Measurements from ENCODE around the gene ZBTB7A.

DNA sequence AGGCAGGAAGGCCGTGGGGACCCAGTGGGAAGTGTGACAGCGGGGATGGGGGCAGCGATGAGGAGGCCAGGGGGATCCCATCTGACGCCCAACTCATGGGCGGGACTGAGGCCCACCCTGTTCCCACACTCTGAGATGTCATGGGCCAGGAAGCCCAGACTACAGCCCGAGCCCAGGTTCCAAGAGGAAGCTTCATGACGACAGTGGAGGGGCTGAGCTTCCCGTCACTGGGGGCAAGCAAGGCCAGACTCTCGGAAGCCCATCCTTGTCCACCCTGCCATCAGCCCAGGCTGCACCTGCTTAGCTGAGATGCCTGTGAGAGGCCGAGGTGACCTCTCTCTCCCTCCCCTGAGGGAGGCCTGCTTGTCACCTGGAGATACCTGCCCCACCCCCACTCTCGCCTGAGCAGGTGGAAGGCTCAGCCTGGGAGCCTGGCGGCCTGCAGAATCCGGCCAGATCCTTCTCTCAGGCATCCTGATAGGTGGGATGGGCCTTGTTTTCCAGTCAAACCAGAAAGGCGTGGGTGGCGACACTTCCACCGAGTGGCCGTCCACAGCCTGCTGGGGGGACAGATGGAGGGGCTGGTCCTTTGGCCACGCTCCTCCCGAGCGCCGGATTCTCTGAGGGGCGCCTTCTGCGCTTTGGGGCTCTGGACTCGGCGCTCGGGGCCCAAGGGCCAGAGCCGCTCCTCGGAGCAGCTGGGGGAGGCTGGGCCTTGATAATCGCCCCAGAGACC lies 4.8 kb downstream of the ZBTB7A start:
- TF ChIP-seq, protein P1, sequence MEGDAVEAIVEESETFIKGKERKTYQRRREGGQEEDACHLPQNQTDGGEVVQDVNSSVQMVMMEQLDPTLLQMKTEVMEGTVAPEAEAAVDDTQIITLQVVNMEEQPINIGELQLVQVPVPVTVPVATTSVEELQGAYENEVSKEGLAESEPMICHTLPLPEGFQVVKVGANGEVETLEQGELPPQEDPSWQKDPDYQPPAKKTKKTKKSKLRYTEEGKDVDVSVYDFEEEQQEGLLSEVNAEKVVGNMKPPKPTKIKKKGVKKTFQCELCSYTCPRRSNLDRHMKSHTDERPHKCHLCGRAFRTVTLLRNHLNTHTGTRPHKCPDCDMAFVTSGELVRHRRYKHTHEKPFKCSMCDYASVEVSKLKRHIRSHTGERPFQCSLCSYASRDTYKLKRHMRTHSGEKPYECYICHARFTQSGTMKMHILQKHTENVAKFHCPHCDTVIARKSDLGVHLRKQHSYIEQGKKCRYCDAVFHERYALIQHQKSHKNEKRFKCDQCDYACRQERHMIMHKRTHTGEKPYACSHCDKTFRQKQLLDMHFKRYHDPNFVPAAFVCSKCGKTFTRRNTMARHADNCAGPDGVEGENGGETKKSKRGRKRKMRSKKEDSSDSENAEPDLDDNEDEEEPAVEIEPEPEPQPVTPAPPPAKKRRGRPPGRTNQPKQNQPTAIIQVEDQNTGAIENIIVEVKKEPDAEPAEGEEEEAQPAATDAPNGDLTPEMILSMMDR (conservative IDR thresholded peaks at IDR 0.05; ENCODE audit: low read length), result no peak
- TF ChIP-seq EZH2phosphoT487 (IDR thresholded peaks at IDR 0.05; ENCODE audit: borderline replicate concordance), result no peak

Measured in Loucy (cell line).